Measurements from ENCODE around the gene SPATA31A6.
"Not testable (repeated sequence)": the region's sequence is repeated elsewhere in the genome, so short reads cannot be mapped to it uniquely, and the experiment has no call there.

GRCh38 chr9:42238862-42239261 is 55.4 kb downstream of the SPATA31A6 start:
- not testable (repeated sequence) for TF ChIP-seq POLR2A, CTCF (IDR thresholded peaks at IDR 0.05)

Measured in right lobe of liver (tissue), 4 donors.